ENCODE data around the gene TMEM200B. TPM values are rescaled to one million over a fixed set of nuclear protein-coding genes. Genes with fewer than 3 reads are reported as not detected.

Gene TMEM200B
- total and polyA plus RNA-seq, 2 experiments from 2014 or later, result 4.9 to 8.7 TPM

DNA sequence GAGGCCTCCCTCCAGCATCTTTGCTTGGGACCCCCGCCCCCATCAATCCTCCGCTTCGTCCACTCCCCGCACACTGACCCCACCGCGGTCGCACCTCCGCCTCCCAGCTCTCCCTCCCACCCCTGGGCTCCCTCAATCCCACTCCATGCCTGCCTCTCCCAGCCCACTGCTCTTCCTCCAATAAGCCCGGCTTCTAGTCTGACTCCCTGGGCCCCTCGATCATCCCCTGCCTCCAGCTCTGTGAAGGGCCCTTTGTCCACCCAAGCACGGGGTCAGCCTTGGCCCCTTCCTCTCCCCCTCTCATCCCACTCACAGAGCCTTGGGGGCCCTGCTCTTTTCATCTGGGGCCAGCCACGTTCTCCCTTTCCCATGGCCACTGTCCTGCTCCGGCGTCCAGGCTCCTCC is 1.5 kb upstream of the TMEM200B start (continued):
- TF ChIP-seq ZNF462 (CRISPR knock-in tag; IDR thresholded peaks at IDR 0.05), result no peak
- TF ChIP-seq NANOG (IDR thresholded peaks at IDR 0.05; ENCODE audit: borderline replicate concordance), result no peak
- TF ChIP-seq ZNF331 (CRISPR knock-in tag; IDR thresholded peaks at IDR 0.05; ENCODE audit: low read depth), result no peak

- Histone ChIP-seq H4K20me1 (replicated peaks; ENCODE audit: insufficient read depth) (no peaks in the 10 kb centered on the region; the same call in 1 of the 2 replicates), H3K36me3 (ENCODE audit: insufficient read depth) (no peaks in the 10 kb centered on the region), H3K4me2 (peak overlapping the region; percentile 99), H3K4me3 (peak overlapping the region; percentile 81), H3K27ac (ENCODE audit: low read depth) (peak overlapping the region; percentile 55; the same call in 1 of the 2 replicates), H3K79me2 (replicated peaks; ENCODE audit: insufficient read depth) (no peaks in the 10 kb centered on the region), H3K9me2 (ENCODE audit: insufficient read depth) (no peaks in the 10 kb centered on the region), H3K4me1 (ENCODE audit: insufficient read depth) (peaks cover 8% of the 10 kb centered on the region; the same call in 1 of the 2 replicates), H3F3A (replicated peaks; ENCODE audit: low read depth) (peaks cover 17% of the 10 kb centered on the region; the same call in 1 of the 2 replicates), H2AFZ (peak overlapping the region; percentile 90), H3K27me3 (ENCODE audit: insufficient read depth) (peaks cover 40% of the 10 kb centered on the region)
- DNase-seq (ENCODE audit: low spot score) (peak; percentile 92), ATAC-seq (peak; percentile 36)
- Mint-ChIP-seq H3K4me1 (peaks cover 10% of the 10 kb centered on the region), H3K4me3 (peak overlapping the region; percentile 67; the same call in 2 of the 3 replicates), H3K9me3 (no peaks in the 10 kb centered on the region), H3K36me3 (ENCODE audit: low read depth) (peaks cover 5% of the 10 kb centered on the region; the same call in 1 of the 3 replicates), H3K27me3 (ENCODE audit: insufficient read depth, low read depth, poor library complexity) (peaks cover 38% of the 10 kb centered on the region), H3K27ac (no peak overlapping the region)
- no peak for TF ChIP-seq EZH2 (IDR thresholded peaks at IDR 0.05; ENCODE audit: low read depth, unreplicated experiment)
- TF ChIP-seq, protein P1, sequence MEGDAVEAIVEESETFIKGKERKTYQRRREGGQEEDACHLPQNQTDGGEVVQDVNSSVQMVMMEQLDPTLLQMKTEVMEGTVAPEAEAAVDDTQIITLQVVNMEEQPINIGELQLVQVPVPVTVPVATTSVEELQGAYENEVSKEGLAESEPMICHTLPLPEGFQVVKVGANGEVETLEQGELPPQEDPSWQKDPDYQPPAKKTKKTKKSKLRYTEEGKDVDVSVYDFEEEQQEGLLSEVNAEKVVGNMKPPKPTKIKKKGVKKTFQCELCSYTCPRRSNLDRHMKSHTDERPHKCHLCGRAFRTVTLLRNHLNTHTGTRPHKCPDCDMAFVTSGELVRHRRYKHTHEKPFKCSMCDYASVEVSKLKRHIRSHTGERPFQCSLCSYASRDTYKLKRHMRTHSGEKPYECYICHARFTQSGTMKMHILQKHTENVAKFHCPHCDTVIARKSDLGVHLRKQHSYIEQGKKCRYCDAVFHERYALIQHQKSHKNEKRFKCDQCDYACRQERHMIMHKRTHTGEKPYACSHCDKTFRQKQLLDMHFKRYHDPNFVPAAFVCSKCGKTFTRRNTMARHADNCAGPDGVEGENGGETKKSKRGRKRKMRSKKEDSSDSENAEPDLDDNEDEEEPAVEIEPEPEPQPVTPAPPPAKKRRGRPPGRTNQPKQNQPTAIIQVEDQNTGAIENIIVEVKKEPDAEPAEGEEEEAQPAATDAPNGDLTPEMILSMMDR (conservative IDR thresholded peaks at IDR 0.05; ENCODE audit: low read depth in 2 of 2), result peak; percentile 45 to 48
- TF ChIP-seq, protein P2, sequence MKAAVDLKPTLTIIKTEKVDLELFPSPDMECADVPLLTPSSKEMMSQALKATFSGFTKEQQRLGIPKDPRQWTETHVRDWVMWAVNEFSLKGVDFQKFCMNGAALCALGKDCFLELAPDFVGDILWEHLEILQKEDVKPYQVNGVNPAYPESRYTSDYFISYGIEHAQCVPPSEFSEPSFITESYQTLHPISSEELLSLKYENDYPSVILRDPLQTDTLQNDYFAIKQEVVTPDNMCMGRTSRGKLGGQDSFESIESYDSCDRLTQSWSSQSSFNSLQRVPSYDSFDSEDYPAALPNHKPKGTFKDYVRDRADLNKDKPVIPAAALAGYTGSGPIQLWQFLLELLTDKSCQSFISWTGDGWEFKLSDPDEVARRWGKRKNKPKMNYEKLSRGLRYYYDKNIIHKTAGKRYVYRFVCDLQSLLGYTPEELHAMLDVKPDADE (IDR thresholded peaks at IDR 0.05), result no peak
- TF ChIP-seq JUNB (IDR thresholded peaks at IDR 0.05; ENCODE audit: unreplicated experiment), result no peak
- no peak for TF ChIP-seq ZNF331 (CRISPR knock-in tag; IDR thresholded peaks at IDR 0.05; ENCODE audit: low read depth)
- no peak for TF ChIP-seq ZNF114 (CRISPR knock-in tag; IDR thresholded peaks at IDR 0.05)
- TF ChIP-seq EZH2phosphoT487 (IDR thresholded peaks at IDR 0.05; ENCODE audit: unreplicated experiment), result no peak
- peak; percentile 57 for TF ChIP-seq POLR2AphosphoS5 (IDR thresholded peaks at IDR 0.05; ENCODE audit: low read depth)
- no peak for TF ChIP-seq NANOG (IDR thresholded peaks at IDR 0.05; ENCODE audit: borderline replicate concordance)
Observed at GRCh38 chr1:29124366-29125236, 898 bp upstream of the TMEM200B start.

Measured in GM23338 (cell line).